SU-DHL-6 (cell line): ENCODE measurements around the gene ACOT2.
"Not testable (repeated sequence)": the region's sequence is repeated elsewhere in the genome, so short reads cannot be mapped to it uniquely, and the experiment has no call there.

Source experiments
- EZH2phosphoT487 ChIP-seq: fragments of 200-600 bp; sonication (generic), shearing (Covaris generic); conservative IDR thresholded peaks from 2 replicates; pipeline ENCODE4 v1.6.1; 2018; ENCODE audit warnings: mild to moderate bottlenecking, antibody characterized with exemption, low read length, moderate library complexity, mixed read lengths
- TF ChIP-seq, protein P1 (sequence below): fragments of 200-600 bp; sonication (generic); IDR thresholded peaks from one replicate; pipeline ENCODE4 v1.5.1; 2017; ENCODE audit warnings: antibody characterized with exemption, mild to moderate bottlenecking, low read length, moderate library complexity; ENCODE audit not compliant: insufficient read depth, poor library complexity, severe bottlenecking

GRCh38 chr14:73545353-73545752 lies 23.7 kb upstream of the ACOT2 start:
- TF ChIP-seq, protein P1, sequence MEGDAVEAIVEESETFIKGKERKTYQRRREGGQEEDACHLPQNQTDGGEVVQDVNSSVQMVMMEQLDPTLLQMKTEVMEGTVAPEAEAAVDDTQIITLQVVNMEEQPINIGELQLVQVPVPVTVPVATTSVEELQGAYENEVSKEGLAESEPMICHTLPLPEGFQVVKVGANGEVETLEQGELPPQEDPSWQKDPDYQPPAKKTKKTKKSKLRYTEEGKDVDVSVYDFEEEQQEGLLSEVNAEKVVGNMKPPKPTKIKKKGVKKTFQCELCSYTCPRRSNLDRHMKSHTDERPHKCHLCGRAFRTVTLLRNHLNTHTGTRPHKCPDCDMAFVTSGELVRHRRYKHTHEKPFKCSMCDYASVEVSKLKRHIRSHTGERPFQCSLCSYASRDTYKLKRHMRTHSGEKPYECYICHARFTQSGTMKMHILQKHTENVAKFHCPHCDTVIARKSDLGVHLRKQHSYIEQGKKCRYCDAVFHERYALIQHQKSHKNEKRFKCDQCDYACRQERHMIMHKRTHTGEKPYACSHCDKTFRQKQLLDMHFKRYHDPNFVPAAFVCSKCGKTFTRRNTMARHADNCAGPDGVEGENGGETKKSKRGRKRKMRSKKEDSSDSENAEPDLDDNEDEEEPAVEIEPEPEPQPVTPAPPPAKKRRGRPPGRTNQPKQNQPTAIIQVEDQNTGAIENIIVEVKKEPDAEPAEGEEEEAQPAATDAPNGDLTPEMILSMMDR, result not testable (repeated sequence)
- TF ChIP-seq EZH2phosphoT487, result not testable (repeated sequence)
